HG03457 (cell line): Measurements from ENCODE around the gene ZNF839.
"Not testable (repeated sequence)": the region's sequence is repeated elsewhere in the genome, so short reads cannot be mapped to it uniquely, and the experiment has no call there.

ENCODE experiments used
- ATAC-seq: cut with Tn5 transposase; IDR thresholded peaks from one replicate; pipeline ENCODE4 v1.9.1; 2021; ENCODE audit warnings: moderate number of reproducible peaks; ENCODE audit not compliant: unreplicated experiment

Gene ZNF839

DNA sequence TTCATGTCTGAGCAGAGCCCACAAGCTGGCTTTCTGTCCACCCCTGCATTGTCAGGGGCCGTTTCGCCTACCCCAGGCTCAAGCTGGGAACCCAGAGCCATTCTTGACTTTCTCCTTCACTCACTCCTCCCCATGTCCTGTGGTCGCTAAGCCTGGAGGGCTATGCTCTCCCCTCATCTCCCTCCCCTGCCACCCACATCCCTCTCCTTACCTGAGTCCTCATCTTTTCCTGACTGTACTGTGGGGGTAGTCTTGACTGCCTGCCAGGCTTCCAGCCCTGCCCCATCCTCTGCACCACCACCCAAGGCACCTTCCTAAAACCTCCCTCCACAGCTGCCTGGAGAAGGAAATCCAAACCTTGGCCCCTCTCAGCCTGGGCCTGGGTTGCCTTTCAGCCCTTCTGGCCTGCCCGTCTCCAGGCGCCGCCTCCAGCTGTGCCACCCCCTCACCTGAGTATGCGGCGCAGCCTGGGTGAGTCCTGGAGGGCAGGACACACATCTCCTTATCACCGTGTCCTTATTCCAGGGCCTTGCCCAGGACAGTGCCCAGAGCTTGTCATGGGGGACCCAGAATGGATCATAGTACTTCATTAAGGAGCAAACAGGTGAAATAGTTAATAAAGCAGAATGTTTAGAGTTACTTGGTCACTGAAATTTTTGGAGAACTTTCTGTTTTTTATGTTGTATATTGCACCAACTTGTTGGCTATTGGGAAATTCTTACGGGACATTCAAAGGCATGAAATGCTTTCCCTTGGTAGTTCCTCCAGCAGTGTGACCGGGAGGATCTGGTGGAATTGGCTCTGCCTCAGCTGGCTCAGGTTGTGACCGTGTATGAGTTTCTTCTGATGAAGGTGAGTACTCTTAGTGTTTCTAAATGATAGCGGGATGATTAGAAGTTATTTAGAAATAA lies 14.5 kb downstream of the ZNF839 start:
- no peak for ATAC-seq

DNA sequence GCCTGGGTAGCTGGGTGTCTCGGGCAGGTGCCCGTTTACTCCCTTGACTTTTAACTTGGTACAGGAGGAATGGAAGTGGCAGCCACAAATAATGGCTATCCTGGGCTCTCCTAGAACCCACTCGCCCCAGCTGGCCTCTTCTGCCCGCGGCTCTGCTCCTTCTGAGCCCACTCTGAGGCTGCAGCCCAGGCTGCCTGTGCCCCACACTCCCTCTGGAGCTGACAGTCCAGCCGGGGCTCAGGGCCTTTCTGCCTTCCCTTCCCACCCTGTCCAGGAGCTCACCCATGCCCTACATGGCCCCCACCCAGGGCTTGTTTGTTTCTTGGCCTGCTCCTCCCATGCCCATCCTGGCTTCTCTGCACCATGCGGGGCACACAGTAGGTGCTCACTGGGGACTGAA lies 15.6 kb downstream of the ZNF839 start:
- no peak for ATAC-seq

DNA sequence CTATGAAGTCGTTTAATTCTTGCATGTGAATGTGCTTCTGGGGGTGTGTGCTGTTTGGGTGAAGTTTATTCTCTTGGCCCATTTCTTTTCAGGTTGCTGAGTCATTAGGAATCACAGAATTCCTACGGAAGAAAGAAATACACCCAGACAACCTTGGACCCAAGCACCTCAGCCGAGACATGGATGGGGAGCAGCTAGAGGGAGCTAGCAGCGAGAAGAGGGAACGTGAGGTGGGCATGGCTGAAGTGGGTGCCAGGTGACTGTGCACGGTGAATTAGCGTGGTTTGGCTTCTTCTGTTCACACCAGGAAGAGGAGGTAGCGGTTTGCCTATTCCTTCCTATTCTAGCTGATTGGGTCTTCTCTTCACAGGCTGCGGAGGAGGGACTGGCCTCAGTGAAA lies 19.2 kb downstream of the ZNF839 start:
- ATAC-seq: no peak

DNA sequence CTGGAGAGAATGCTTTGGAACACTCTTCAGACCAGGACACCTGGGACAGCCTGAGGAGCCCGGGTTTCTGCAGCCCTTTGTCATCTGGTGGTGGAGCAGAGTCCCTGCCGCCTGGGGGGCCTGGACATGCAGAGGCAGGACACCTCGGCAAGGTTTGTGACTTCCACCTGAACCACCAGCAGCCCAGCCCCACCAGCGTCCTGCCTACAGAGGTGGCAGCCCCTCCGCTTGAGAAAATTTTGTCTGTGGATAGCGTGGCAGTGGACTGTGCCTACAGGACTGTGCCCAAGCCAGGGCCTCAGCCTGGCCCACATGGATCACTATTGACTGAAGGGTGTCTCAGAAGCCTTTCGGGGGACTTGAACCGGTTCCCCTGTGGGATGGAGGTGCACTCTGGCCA lies 22.0 kb downstream of the ZNF839 start:
- no peak for ATAC-seq

DNA sequence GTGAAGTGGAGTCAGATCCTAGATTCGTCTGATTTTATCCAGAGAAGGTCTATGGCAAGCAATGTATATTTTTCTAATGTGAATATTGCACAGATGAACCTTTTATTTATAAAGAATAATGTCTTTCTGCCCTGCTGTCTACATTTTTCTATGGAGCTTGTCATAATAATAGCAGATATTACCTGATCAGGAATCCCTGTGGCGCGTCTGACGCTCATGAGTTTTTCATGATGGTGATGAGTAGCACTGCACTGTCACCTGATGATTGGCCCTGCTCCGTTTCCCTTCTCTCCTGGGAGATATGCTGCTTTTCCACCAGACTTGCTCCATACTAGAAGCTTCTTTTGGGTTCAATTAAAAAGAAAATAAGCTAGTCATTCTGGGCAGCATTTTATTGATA lies 22.7 kb downstream of the ZNF839 start:
- no peak for ATAC-seq

DNA sequence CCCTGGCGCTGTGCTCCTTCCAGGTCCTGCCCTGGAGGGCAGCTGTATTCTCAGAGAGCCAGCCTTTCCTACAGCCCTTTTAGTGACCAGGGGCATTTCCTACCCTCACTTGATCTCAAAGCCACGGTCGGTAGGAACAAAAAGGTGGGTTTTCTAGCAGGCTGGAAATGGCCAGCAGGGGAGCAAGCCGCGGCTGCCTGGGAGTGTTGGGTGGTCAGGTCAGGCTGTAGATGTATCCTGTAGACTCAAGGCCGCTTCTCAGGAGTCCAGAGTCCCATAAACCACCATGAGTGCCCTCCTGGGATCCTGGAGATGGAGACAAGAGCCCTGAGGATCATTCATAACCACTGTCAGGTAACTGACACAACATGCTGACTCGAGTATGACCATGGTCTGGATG lies 24.5 kb downstream of the ZNF839 start:
- no peak for ATAC-seq

DNA sequence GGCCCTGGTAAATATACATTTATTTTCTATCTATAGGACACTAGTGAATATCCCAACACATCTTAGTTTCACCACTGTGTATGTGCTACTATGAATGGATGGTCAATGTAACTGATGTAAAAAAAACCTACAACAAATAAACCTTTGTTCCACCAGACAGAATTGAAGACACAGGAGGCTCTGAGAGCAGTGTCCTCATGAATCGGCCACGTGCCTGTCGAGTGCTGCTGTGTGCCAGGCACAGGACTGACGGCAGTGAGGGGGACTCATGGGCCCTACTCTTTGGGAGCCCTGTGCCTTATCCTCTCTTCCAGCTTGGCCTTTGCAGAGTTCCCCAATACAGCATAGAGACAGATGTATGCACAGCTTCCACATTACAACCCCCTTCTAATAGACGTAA lies 24.9 kb downstream of the ZNF839 start:
- ATAC-seq: no peak

DNA sequence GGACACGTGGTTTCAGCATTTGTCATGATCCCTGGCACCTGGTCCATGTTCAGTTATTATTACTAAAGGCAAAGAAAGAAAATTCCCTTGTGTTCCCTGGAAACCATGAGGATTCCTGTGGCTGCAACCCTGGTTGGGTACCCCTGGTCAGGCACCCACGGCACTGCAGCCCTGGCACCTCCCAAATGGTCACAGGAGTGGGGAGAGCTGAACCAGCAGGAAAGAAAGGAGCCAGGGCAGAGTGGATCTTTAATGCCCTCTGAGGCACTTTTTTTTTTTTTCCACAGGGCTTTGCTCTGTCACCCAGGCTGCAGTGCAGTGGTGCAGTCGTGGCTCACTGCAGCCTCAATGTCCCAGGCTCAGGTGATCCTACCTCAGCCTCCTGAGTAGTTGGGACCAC lies 25.7 kb downstream of the ZNF839 start:
- no peak for ATAC-seq

DNA sequence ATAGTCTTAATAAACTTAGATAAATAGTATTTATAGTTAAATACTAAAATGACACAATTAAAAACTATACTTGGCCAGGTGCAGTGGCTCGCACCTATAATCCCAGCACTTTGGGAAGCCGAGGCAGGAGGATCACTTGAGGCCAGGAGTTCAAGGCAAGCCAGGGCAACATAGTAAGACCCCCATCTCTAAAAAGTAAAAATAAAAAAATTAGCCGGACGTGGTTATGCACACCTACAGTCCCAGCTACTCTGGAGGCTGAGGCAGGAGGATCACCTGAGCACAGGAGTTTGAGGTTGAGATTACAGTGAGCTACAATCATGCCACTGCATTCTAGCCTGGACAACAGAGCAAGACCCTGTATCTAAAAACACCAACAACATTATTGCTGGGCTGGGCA lies 27.1 kb downstream of the ZNF839 start:
- ATAC-seq: no peak

DNA sequence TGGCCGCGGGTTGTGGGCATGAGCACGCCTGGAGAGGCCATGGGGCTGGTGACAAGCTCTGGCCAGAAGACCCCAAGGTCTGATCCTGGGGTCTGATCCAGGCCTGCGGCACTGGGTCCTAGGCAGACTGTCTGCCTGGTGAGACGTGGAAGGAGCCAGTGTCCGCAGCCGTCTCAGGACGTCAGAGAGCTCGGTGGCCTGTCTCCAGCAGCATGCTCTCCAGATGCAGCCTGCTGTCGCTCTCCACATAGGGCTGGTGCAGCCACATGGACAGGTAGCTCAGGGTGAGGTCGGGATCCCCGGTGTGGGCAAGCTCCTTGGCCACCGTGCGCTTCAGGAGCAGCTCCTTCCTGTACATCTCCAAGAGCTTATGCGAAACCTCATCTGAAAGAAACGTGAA lies 28.8 kb downstream of the ZNF839 start:
- ATAC-seq: no peak

DNA sequence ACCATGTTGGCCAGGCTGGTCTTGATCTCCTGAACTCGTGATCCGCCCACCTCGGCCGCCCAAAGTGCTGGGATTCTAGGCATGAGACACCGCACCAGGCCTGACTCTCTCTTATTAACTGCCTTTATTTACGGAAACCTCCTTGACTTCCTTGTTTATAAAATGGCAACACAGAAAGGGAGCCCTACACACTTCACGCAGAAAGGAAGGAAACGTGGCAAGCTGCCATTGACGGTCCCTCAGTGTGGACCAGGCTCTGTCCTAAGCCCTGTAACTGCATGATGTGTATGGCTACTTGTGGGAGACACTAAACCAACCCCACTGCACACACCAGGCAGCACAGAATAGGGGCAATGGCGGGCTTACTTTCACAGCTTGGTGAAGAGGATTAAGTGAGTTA lies 31.5 kb downstream of the ZNF839 start:
- no peak for ATAC-seq

DNA sequence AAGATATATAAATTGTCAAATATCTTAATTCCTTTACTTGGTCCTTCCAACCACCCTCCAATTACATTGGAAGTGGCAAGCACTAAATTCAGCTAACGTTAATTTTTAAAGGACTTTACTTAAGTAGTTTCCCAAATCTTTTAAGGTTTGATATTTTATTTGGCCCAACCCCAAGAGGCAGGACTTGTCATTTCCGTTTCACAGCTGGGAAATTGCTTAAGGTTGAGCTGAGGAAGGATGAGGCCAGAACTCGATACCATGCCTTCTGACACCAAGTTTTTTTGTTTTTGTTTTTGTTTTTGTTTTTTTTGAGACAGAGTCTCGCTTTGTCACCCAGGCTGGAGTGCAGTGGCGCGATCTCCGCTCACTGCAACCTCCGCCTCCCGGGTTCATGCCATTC lies 32.0 kb downstream of the ZNF839 start:
- not testable (repeated sequence) for ATAC-seq

DNA sequence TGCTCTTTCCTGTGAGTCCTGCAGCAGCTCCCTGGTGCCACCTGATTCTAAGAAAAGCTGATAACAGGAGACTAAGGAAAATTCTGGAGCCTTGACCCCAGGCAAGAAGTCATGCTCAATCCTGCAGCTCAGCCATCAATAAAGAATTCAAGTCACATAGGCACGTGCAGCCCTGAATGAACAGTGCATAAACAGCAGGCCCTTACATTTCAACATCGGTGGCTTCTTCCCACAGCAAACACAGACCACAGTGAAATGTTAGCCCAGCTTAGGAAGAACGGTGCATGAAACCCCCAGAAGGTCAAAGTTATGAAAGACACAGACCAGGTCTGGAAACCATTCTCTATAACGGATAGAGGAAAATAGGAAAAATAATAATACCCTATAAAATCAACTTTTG lies 32.7 kb downstream of the ZNF839 start:
- ATAC-seq: no peak

DNA sequence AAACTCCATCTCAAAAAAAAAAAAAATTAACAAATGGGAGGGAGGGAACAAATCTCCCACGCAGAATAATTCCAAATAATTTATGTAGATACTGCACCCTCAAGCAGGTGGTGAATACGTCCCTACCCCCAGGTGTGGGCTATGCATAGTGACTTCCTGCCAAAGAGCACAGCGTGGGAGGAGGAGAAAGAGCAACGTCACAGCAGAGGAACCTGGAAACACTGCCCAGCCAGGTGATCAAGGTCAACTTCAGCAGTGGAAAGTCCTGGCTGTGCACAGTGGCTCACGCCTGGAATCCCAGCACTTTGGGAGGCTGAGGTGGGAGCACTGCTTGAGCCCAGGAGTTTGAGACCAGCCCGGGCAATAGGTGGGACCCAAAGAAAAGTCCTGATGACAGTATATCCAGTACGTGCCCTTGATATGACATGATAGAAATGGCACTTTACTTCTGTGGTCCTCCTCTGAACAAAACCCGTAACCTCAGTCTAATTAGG lies 33.6 kb downstream of the ZNF839 start:
- ATAC-seq: no peak

DNA sequence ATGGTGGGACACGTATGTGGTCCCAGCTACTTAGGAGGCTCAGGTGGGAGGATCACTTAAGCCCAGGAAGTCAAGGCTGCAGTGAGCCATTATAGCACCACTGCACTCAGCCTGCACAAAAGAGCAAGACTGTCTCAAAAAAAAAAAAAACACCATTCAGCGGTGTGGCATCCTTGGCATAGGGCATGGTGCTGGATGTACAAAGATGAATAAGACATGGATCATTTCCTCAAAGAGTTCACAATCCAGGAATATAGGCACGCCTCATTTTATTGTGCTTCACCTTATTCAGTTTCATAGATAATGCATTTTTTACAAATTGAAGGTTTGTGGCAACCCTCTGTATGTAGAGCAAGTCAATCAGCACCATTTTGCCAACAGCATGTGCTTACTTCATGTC lies 36.7 kb downstream of the ZNF839 start:
- no peak for ATAC-seq

DNA sequence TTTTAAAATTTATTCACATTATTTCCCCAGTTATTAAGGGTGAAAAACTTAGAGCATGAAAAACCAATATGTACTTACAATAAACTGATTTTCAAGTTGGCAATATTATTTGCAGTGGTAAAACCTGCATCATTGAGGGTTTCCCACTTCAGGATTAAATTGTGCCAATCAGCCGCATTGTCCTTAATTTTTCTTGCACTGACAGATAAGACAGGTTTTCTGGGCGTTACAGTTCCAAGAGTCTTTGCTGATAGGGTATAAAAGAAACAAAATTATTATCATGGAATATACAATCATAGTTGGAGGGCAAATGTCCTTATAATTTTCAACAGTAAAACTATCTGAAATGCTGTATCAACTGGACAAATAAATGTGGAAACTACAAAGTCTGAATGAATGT lies 39.8 kb downstream of the ZNF839 start:
- ATAC-seq: no peak

DNA sequence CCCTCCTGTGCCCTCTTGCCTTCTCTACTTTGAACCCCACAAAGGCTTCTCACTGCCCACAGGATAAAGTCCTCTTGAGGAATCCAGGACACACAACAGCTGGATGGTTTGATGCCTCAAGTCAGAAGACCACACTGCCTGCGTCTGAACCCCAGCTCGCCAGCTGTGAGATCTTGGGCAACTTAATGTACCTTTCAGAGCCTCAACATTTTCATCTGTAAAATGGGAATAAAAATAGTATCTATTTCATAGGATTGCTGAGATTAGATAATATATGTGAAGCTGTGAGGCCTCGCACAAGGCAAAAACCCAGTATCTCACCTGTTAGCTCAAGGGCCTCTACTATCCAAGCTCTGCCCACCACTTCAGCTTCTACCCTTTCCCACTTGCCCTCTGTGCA lies 40.8 kb downstream of the ZNF839 start:
- no peak for ATAC-seq

DNA sequence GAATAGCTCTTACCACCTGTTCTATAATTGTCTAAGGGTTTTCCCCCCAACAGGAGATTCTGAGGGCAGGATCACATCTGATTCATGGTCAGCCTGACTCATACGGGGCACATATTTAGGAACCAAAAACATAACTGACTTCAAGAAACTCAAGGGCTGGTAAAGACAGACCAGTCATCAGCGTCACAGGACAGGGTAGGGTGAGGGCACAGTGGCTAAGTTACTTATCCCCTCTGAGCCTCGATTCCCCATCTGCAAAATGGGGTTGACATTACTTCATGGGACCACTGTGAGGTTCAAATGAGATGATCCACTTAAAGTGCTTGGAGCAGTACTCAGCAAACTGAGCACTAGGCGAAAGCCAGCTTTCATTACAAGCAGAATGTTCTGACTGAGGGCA lies 42.5 kb downstream of the ZNF839 start:
- ATAC-seq: peak; percentile 35

DNA sequence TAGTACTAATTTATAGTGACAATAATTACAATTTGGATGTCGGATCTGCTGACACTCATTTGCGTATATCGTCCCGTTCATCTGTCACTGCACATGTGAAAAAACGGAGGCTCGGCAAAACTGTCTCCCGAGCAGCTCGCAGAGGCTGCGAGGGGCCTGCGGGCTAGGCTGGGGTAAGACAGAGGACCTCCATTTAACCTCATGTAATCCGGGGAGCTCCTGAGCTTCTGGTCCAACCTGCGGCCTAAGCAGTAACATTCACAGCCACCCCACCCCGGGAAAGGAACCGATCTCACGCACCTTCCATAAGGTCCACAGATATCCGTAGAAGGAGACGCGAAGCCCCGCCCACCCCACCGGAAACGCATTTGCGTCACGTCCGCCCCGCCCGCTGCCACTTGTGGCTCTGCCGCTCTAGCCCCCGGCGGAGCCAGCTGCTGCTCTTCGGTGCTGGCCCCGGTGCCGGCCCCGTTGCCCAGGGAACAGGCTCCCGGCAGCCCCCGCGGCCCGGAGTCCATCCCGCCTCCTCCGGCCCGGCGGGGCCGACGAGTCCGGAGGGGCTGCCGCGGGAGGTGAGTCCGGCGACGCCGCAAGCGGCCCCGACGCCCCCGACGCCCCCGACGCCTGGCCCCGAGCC lies 43.1 kb downstream of the ZNF839 start, which contains the start of the genes CINP and TECPR2:
TSS of gene CINP (minus strand) at position 346 of the 637 bp plus-strand sequence. CDS start at position 307, 39 bp downstream.
TSS of gene TECPR2 (plus strand) at position 397 of the 637 bp plus-strand sequence. CDS start 13,781 bp downstream, outside the sequence.
- ATAC-seq: peak; percentile 76

DNA sequence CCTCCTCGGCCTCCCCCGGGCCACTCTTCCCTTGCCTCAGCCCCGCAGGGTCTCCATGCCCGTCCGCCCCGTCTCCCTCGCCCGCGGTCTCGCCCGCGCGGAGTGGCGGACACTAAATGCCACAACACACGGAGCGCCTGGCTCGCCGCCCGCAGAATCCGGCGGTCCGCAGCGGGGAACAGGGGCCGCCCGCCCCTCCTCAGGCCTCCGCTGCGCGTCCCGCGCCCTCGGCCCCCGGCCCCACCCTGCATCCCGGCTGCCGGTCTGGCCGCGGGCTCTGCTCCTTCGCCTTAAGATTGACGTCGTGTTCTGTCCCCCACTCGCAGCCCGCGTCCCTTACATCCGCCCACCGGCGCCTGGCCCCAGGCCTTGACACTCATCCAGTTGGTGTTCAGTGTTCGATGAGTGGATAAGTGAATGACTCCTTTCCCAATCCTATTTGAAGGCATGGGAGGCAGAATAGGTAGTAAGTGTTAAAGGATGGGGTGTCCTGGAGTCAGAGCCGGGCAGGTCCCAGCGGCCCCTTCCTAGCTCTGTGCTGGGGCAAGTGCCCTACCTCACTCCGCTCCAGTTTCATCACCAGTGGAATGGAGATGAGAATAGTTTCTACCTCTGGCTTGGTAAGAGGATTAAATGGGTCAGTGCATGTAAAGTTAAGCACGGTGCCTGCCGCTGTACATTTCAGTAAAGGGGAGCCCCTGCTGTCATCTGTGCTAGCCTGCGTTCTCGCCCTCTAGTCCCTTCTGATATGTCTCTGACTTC lies 43.8 kb downstream of the ZNF839 start:
- ATAC-seq: peak; percentile 17

DNA sequence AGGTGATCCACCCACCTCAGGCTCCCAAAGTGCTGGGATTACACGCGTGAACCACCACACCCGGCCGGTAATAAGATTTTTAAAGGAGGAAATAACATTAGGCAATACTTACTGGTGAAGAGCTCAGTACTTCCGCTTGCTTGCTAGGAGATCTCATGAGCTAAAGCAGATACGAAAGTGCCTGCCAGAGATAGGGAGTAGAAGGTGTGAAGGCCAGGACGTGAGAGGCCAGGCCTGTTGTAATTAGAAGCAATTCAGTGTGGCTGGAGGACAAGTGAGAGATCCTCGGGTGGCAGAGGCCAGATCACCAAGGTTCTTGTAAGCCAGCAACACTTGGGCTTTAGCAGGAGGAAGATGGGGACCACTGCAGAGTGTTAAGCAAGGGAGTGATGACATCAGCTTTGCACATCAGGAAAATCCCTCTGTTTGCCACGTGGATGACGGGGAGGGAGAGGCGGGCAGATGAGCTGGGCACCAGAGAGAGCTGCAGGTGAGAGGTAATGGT lies 50.8 kb downstream of the ZNF839 start:
- ATAC-seq: no peak
